OCI-LY7 (cell line): Measurements from ENCODE around the gene SNCA.
A peak's percentile ranks its signal among the peaks of the same experiment; 100 is the strongest.

Experiments used
- CTCF ChIP-seq: fragments of 200-600 bp; sonication (generic); conservative IDR thresholded peaks from 2 replicates; pipeline ENCODE4 v1.5.1; 2014; ENCODE audit warnings: mild to moderate bottlenecking, antibody characterized with exemption, low read length, moderate library complexity, mixed read lengths
- EZH2phosphoT487 ChIP-seq: fragments of 200-600 bp; sonication (generic); IDR thresholded peaks from 2 replicates; pipeline ENCODE4 v1.6.1; 2018; ENCODE audit warnings: low read depth, borderline replicate concordance, mild to moderate bottlenecking, mixed run types, antibody characterized with exemption, low read length, moderate library complexity, mixed read lengths

GRCh38 chr4:89868999-89869589 lies 32.1 kb upstream of the SNCA start:
- TF ChIP-seq CTCF (peak; percentile 73), EZH2phosphoT487 (no peak)
